GM19023 (cell line): ENCODE measurements around the gene KRTAP4-4.

Source experiments
- ATAC-seq: cut with Tn5 transposase; IDR thresholded peaks from one replicate; pipeline ENCODE4 v1.9.1; 2021; ENCODE audit warnings: mild to moderate bottlenecking, moderate library complexity; ENCODE audit not compliant: unreplicated experiment

The KRTAP4-4 gene

DNA sequence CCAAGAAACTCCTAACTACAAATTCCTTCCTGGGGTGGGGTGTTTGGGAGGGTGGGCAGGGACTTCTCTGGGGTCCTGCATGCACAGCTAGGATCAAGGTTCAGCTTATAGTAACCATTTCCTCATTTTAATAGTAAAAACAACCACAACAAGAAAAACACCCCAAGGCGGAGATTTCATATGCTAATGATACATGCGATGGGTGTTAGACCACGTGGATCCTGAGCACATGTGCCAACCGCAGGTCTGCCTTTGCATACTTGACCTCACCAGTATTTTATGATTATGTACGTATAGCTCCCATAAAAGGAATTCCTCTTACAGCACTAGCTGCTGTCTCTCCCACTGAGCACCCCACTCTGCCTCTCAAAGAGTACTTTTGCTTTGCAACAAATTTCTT lies 44.3 kb downstream of the KRTAP4-4 start:
- ATAC-seq = no peak

DNA sequence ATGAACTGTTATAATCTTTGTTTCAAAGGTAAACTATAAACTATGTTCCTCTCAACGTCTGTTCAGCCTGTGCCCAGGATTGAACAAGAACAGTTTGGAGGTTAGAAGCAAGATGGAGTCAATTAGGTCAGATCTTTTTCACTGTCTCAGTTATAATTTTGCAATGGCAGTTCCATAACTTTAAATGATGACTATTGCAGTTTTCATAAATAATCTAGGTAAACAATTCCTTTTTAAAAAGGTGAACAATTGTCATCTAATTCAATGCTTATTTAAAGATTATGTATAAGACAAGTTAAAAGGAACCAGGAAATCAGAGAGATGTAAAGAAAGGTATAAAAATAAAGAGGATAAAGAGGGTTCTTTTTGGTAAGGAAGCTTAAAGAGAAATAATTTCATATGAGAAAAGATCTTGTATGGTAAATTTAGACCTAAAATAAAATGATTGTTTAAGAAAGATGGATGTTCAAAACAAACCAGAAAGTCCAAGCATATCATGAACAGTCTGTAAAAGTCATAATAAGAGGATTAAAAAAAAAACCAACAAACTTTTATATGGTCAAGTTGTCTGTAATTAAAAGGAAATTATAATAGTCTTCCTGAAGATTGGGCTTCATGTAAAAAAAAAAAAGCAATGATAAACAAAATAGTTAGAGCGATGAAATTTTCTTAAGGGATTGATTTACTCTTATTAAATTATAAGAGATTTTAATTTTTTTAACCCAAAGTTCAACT lies 49.2 kb downstream of the KRTAP4-4 start:
- ATAC-seq = no peak
